ENCODE measurements around the gene ANGEL2.
"Not testable (repeated sequence)": the region's sequence is repeated elsewhere in the genome, so short reads cannot be mapped to it uniquely, and the experiment has no call there.

ANGEL2 gene

GRCh38 chr1:212975111-212975918, 40.4 kb downstream of the ANGEL2 start:
- DNase-seq: no peak

GRCh38 chr1:212974711-212975110, 41.0 kb downstream of the ANGEL2 start:
- no peak for DNase-seq

GRCh38 chr1:212973899-212974298, 41.8 kb downstream of the ANGEL2 start:
- DNase-seq: no peak

GRCh38 chr1:212973426-212973825, 42.2 kb downstream of the ANGEL2 start:
- DNase-seq: no peak

- no peak for DNase-seq
Observed at GRCh38 chr1:212971312-212971711, 44.4 kb downstream of the ANGEL2 start.

GRCh38 chr1:212970085-212970484, 45.6 kb downstream of the ANGEL2 start:
- DNase-seq: no peak

- DNase-seq: no peak
Observed at GRCh38 chr1:212968368-212968863, 47.3 kb downstream of the ANGEL2 start.

- DNase-seq: no peak
Observed at GRCh38 chr1:212967801-212968200, 47.9 kb downstream of the ANGEL2 start.

GRCh38 chr1:212966616-212967015, 49.1 kb downstream of the ANGEL2 start:
- DNase-seq: no peak

GRCh38 chr1:212964993-212965392, 50.7 kb downstream of the ANGEL2 start:
- not testable (repeated sequence) for DNase-seq

- no peak for DNase-seq
Observed at GRCh38 chr1:212964102-212964501, 51.6 kb downstream of the ANGEL2 start.

GRCh38 chr1:212962509-212962908, 53.2 kb downstream of the ANGEL2 start:
- no peak for DNase-seq

GRCh38 chr1:212960932-212961331, 54.7 kb downstream of the ANGEL2 start:
- no peak for DNase-seq

- no peak for DNase-seq
Observed at GRCh38 chr1:212959266-212960220, 56.1 kb downstream of the ANGEL2 start.

- DNase-seq: no peak
Observed at GRCh38 chr1:212958175-212958574, 57.5 kb downstream of the ANGEL2 start.

- DNase-seq: no peak
Observed at GRCh38 chr1:212957546-212957945, 58.1 kb downstream of the ANGEL2 start.

GRCh38 chr1:212955961-212956620, 59.6 kb downstream of the ANGEL2 start:
- DNase-seq: no peak

GRCh38 chr1:212955098-212955497, 60.6 kb downstream of the ANGEL2 start:
- DNase-seq: no peak

GRCh38 chr1:212954514-212954913, 61.2 kb downstream of the ANGEL2 start:
- no peak for DNase-seq

- DNase-seq: no peak
Observed at GRCh38 chr1:212953321-212953720, 62.3 kb downstream of the ANGEL2 start.

- DNase-seq: no peak
Observed at GRCh38 chr1:212952641-212952976, 63.1 kb downstream of the ANGEL2 start.
